ENCODE results near the gene LRRC46.

- no peak for TF ChIP-seq CTCF (conservative IDR thresholded peaks at IDR 0.05; ENCODE audit: low read depth, low read length)
- no peak for TF ChIP-seq EZH2phosphoT487 (IDR thresholded peaks at IDR 0.05; ENCODE audit: borderline replicate concordance, low read length)
Observed at GRCh38 chr17:47850373-47850691, 18.9 kb downstream of the LRRC46 start.

All from PC-3 (cell line).